IMR-90 (cell line): Measurements from ENCODE around the gene PRR36. TPM values are rescaled to one million over a fixed set of nuclear protein-coding genes. Genes with fewer than 3 reads are reported as not detected.

Experiments used
- ATAC-seq: fragments of 200-7000 bp; cut with Tn5 transposase; 2 replicates; pipeline ENCODE4 v1.9.1; 2020; ENCODE audit warnings: low read depth, mild to moderate bottlenecking, moderate library complexity
- BruUV-seq: library from RNA; stranded (reverse); fragments of 400-500 nt; replicated peaks from 2 replicates; lab custom pipeline; 2021; lab: Mats Ljungman, UMichigan
- CTCF ChIA-PET: fragments of 300-600 bp; formaldehyde crosslinking; extraction: SDS; loops from one replicate; lab custom pipeline; 2021; ENCODE audit warnings: antibody characterized with exemption; lab: Yijun Ruan, JAX
- POLR2A ChIA-PET: fragments of 300-600 bp; sonication (Branson Sonifier 250); formaldehyde crosslinking; loops from one replicate; lab custom pipeline; 2022; ENCODE audit warnings: antibody characterized with exemption; ENCODE audit not compliant: unreplicated experiment; lab: Charles Lee
- DNase-seq: peaks from one replicate; pipeline ENCODE4 v3.0.0; 2013
- H2AFZ ChIP-seq: replicated peaks from 2 replicates; pipeline ENCODE3; 2013; ENCODE audit warnings: low read length, mild to moderate bottlenecking; ENCODE audit not compliant: poor library complexity
- H2AK5ac ChIP-seq: 2 replicates; pipeline ENCODE4 v1.6.1; 2013; ENCODE audit warnings: low read depth, low read length, inconsistent platforms
- H2AK9ac ChIP-seq: replicated peaks from 2 replicates; pipeline ENCODE3; 2013; ENCODE audit warnings: mild to moderate bottlenecking, low read depth, low read length, moderate library complexity; ENCODE audit not compliant: poor library complexity
- H2BK120ac ChIP-seq: 2 replicates; pipeline ENCODE4 v1.6.1; 2013; ENCODE audit warnings: low read depth, low read length, inconsistent platforms
- H2BK15ac ChIP-seq: 3 replicates; pipeline ENCODE4 v1.6.1; 2013; ENCODE audit warnings: low read depth, low read length, inconsistent platforms
- H2BK20ac ChIP-seq: 2 replicates; pipeline ENCODE4 v1.6.1; 2013; ENCODE audit warnings: low read depth, mild to moderate bottlenecking, inconsistent platforms, low read length, moderate library complexity
- H2BK5ac ChIP-seq: 2 replicates; pipeline ENCODE4 v1.6.1; 2013; ENCODE audit warnings: mild to moderate bottlenecking, low read depth, low read length, inconsistent platforms; ENCODE audit not compliant: poor library complexity, severe bottlenecking
- H3K14ac ChIP-seq: replicated peaks from 2 replicates; pipeline ENCODE4 v1.6.1; 2013; ENCODE audit warnings: low read depth, low read length, inconsistent platforms
- H3K18ac ChIP-seq: 2 replicates; pipeline ENCODE4 v1.6.1; 2013; ENCODE audit warnings: low read depth, low read length, control low read depth
- H3K23ac ChIP-seq: 2 replicates; pipeline ENCODE4 v1.6.1; 2013; ENCODE audit warnings: low read depth, low read length, inconsistent platforms
- H3K27ac ChIP-seq: 2 replicates; pipeline ENCODE4 v1.5.1; 2013; ENCODE audit warnings: mild to moderate bottlenecking, control low read depth, low read length; ENCODE audit not compliant: insufficient read depth
- H3K27me3 ChIP-seq: 2 replicates; pipeline ENCODE4 v1.6.1; 2013; ENCODE audit warnings: low read length; ENCODE audit not compliant: control insufficient read depth, insufficient read depth
- H3K36me3 ChIP-seq: 2 replicates; pipeline ENCODE4 v1.6.1; 2013; ENCODE audit warnings: low read length, mixed read lengths; ENCODE audit not compliant: control insufficient read depth, insufficient read depth
- H3K4ac ChIP-seq: 2 replicates; pipeline ENCODE4 v1.6.1; 2013; ENCODE audit warnings: low read depth, low read length, inconsistent platforms
- H3K4me1 ChIP-seq: 2 replicates; pipeline ENCODE4 v1.6.1; 2013; ENCODE audit warnings: low read length, mixed read lengths; ENCODE audit not compliant: control insufficient read depth, insufficient read depth
- H3K4me2 ChIP-seq: 2 replicates; pipeline ENCODE4 v1.6.1; 2013; ENCODE audit warnings: low read depth, mild to moderate bottlenecking, control low read depth, low read length, moderate library complexity
- H3K4me3 ChIP-seq: 2 replicates; pipeline ENCODE4 v1.5.1; 2013; ENCODE audit warnings: low read depth, mild to moderate bottlenecking, control low read depth, low read length, moderate library complexity; ENCODE audit not compliant: insufficient read depth
- H3K56ac ChIP-seq: 2 replicates; pipeline ENCODE4 v1.6.1; 2013; ENCODE audit warnings: low read length, inconsistent platforms; ENCODE audit not compliant: insufficient read depth; ENCODE audit errors: extremely low read depth
- H3K79me1 ChIP-seq, 2 experiments: 2 replicates each; pipeline ENCODE4 v1.6.1; 2013; ENCODE audit warnings: low read length in 2 of 2, inconsistent platforms in 1 of 2, low read depth in 1 of 2
- H3K9ac ChIP-seq: 2 replicates; pipeline ENCODE4 v1.6.1; 2013; ENCODE audit warnings: low read depth, low read length, control low read depth
- H3K9me1 ChIP-seq: 2 replicates; pipeline ENCODE4 v1.6.1; 2013; ENCODE audit warnings: low read length, inconsistent platforms; ENCODE audit not compliant: insufficient read depth
- H3K9me3 ChIP-seq: 2 replicates; pipeline ENCODE4 v1.6.1; 2013; ENCODE audit warnings: low read length; ENCODE audit not compliant: control insufficient read depth, insufficient read depth
- H4K20me1 ChIP-seq: 2 replicates; pipeline ENCODE4 v1.6.1; 2013; ENCODE audit warnings: low read length, inconsistent platforms; ENCODE audit not compliant: insufficient read depth
- H4K5ac ChIP-seq: 2 replicates; pipeline ENCODE4 v1.6.1; 2013; ENCODE audit warnings: mild to moderate bottlenecking, low read depth, low read length, control low read depth
- H4K8ac ChIP-seq, 2 experiments: 2 replicates each; pipeline ENCODE4 v1.6.1; 2013; ENCODE audit warnings: low read depth in 2 of 2, low read length in 2 of 2, control low read depth in 1 of 2, inconsistent platforms in 1 of 2
- H4K91ac ChIP-seq: 2 replicates; pipeline ENCODE4 v1.6.1; 2013; ENCODE audit warnings: low read depth, low read length, inconsistent platforms; ENCODE audit not compliant: insufficient read depth
- BHLHE40 ChIP-seq: fragments of 150-350 bp; IDR thresholded peaks from 2 replicates; pipeline ENCODE4 v1.6.1; 2016; ENCODE audit warnings: mild to moderate bottlenecking, low read depth, low read length
- CEBPB ChIP-seq: IDR thresholded peaks from 2 replicates; pipeline ENCODE4 v1.6.1; 2012; ENCODE audit warnings: low read depth, low read length, improper control_type of control experiment
- CHD1 ChIP-seq: IDR thresholded peaks from 2 replicates; pipeline ENCODE4 v1.6.1; 2012; ENCODE audit warnings: low read depth, low read length, improper control_type of control experiment
- CTCF ChIP-seq: conservative IDR thresholded peaks from 2 replicates; pipeline ENCODE4 v1.5.1; 2012; ENCODE audit warnings: mild to moderate bottlenecking, low read depth, low read length, improper control_type of control experiment
- FOS ChIP-seq: fragments of 150-350 bp; IDR thresholded peaks from 2 replicates; pipeline ENCODE4 v1.6.1; 2016; ENCODE audit warnings: low read depth, low read length
- MXI1 ChIP-seq: IDR thresholded peaks from 2 replicates; pipeline ENCODE4 v1.6.1; 2012; ENCODE audit warnings: low read depth, mild to moderate bottlenecking, low read length, moderate library complexity, borderline replicate concordance
- NFE2L2 ChIP-seq: fragments of 150-350 bp; IDR thresholded peaks from 2 replicates; pipeline ENCODE4 v1.6.1; 2016; ENCODE audit warnings: low read depth, mild to moderate bottlenecking, low read length
- POLR2A ChIP-seq: IDR thresholded peaks from 2 replicates; pipeline ENCODE4 v1.6.1; 2012; ENCODE audit warnings: mild to moderate bottlenecking, low read depth, low read length
- RCOR1 ChIP-seq: IDR thresholded peaks from 2 replicates; pipeline ENCODE4 v1.6.1; 2012; ENCODE audit warnings: mild to moderate bottlenecking, low read length, improper control_type of control experiment; ENCODE audit not compliant: insufficient replicate concordance
- RFX5 ChIP-seq: IDR thresholded peaks from 2 replicates; pipeline ENCODE4 v1.8.0; 2012; ENCODE audit warnings: low read depth, mild to moderate bottlenecking, low read length, moderate library complexity
- SMC3 ChIP-seq: fragments of 150-350 bp; IDR thresholded peaks from 2 replicates; pipeline ENCODE4 v1.6.1; 2016; ENCODE audit warnings: low read depth, mild to moderate bottlenecking, antibody characterized with exemption, low read length, moderate library complexity
- WGBS, 2 experiments: methylation state at CpG; one replicate each; pipeline versions ENCODE4 v1.1.5 to v1.1.7; 2013; ENCODE audit warnings: missing lambda C conversion rate in 2 of 2; ENCODE audit not compliant: insufficient read length in 1 of 2; ENCODE audit errors: extremely low coverage in 2 of 2; 5-methylcytosine and 5-hydroxymethylcytosine counted together
- dilution Hi-C: fragments of 300-500 bp; cut with HindIII; formaldehyde crosslinking; loops from one replicate; pipeline ENCODE4 v1.14.3; 2018; ENCODE audit warnings: low sequenced_read_pairs; ENCODE audit not compliant: unreplicated experiment
- in situ Hi-C: fragments of 300-500 bp; cut with MboI; formaldehyde crosslinking; loops from 3 replicates; pipeline ENCODE4 v1.14.3; 2019; ENCODE audit warnings: low sequenced_read_pairs, inconsistent platforms, mixed read lengths
- intact Hi-C: fragments of 100-400 bp; cut with micrococcal nuclease; formaldehyde crosslinking; loops from 2 replicates; pipeline ENCODE4 v1.10.0; 2022
- polyA plus RNA-seq, 3 experiments: library from polyadenylated mRNA; depleted of rRNA; stranded (reverse); fragments of >200 nt; gene quantifications; 2 replicates each; pipeline ENCODE4 v1.2.3, GENCODE V29; 2012; ENCODE audit warnings: low replicate concordance in 1 of 3
- total RNA-seq: library from RNA; depleted of rRNA; stranded (reverse); fragments of >200 nt; gene quantifications from 2 replicates; pipeline ENCODE4 v1.2.3, GENCODE V29; 2012
- TF ChIP-seq, protein P1 (sequence below): fragments of 150-350 bp; IDR thresholded peaks from 2 replicates; pipeline ENCODE4 v1.6.1; 2016; ENCODE audit warnings: low read depth, mild to moderate bottlenecking, low read length, moderate library complexity, borderline replicate concordance

The PRR36 gene
- total and polyA plus RNA-seq, 2 of the 4 experiments (the other 2 are of a cell fraction) = 0.02 TPM; not detected in 1

DNA sequence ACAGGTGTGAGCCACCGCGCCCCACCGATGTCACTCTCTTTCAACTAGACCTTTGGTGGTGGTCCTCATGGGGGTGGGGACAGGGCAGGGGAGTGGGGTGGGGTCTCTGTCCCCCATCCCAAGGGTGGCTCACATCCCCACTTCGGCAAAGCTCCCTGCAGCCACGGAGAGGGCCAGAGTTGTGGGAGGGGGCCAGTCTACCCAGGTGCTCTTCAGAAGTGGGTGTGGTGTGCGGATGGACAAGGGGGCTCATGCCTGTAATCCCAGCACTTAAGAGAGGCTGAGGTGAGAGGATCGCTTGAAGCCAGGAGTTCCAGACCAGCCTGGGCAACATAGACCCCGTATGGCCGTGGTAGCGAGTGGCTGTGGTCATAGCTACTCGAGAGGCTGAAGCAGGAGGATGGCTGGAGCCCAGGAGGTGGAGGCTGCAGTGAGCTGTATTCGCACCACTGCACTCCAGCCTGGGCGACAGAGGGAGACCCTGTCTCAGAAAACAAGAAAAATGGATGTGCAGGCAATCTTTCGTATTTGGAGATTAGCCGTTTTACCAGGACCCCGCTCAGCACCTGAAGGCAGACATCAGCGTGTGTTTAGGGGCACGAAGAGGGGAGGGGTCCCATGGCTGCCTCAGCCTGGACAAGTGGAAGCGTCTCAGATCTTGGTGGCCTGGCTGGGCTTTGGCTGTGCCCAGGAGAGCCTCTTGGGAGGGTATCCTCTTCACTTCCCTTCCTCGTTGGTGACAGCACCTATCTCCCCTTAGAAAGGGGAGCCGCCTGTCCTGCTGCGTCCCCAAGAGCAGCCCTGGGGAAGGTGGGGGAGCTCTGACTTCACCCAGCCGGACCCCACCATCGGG is 41.3 kb upstream of the PRR36 start:
- ChIA-PET POLR2A (no interaction called here), CTCF (interaction anchor here (2.4 kb wide), 1 partner anchor 14 kb away, joined by 10 read pairs; no protein-coding TSS in a partner anchor)
- Histone ChIP-seq H3K4me2 (peak overlapping the region; percentile 70), H2AFZ (peak overlapping the region; percentile 90), H3K56ac (no peak overlapping the region), H3K4me1 (peaks cover 14% of the 10 kb centered on the region), H3K79me1 (peaks cover 0 to 7% of the 10 kb centered on the region in 2 experiments; a peak in 2 of 4 replicates), H3K9me1 (peaks cover 6% of the 10 kb centered on the region), H3K23ac (0 out of 2 replicates have a peak overlapping the region, but pooled peaks have one; percentile 15), H3K4ac (0 out of 2 replicates have a peak overlapping the region, but pooled peaks have one; percentile 29), H2AK5ac (peak overlapping the region; percentile 9; the same call in 1 of the 2 replicates), H3K36me3 (peaks cover 19% of the 10 kb centered on the region), H4K5ac (no peak overlapping the region), H4K20me1 (no peaks in the 10 kb centered on the region; the same call in 1 of the 2 replicates), H3K27me3 (peaks cover 11% of the 10 kb centered on the region), H3K9ac (no peak overlapping the region; the same call in 1 of the 2 replicates), H3K14ac (no peak overlapping the region), H3K27ac (no peak overlapping the region), H2BK5ac (no peak overlapping the region), H2BK120ac (no peak overlapping the region), H2BK15ac (no peak overlapping the region), H3K9me3 (no peaks in the 10 kb centered on the region), H2BK20ac (no peak overlapping the region), H2AK9ac (peak overlapping the region; percentile 89), H3K18ac (no peak overlapping the region; the same call in 1 of the 2 replicates), H3K4me3 (peak overlapping the region; percentile 44; the same call in 1 of the 2 replicates), H4K8ac (peak overlapping the region in 1 of 2 experiments; percentile 3; a peak in 1 of 4 replicates), H4K91ac (no peak overlapping the region)
- dilution Hi-C loops (no loop called here), in situ Hi-C loops (no loop called here), intact Hi-C loops (no loop called here)
- no TSS peak for BruUV-seq
- no peak for DNase-seq
- no peak for ATAC-seq
- TF ChIP-seq CEBPB (no peak), POLR2A (no peak), BHLHE40 (no peak), CTCF (no peak), SMC3 (no peak), FOS (no peak), RFX5 (no peak), NFE2L2 (no peak), MXI1 (no peak), RCOR1 (no peak), CHD1 (no peak)
- TF ChIP-seq, protein P1, sequence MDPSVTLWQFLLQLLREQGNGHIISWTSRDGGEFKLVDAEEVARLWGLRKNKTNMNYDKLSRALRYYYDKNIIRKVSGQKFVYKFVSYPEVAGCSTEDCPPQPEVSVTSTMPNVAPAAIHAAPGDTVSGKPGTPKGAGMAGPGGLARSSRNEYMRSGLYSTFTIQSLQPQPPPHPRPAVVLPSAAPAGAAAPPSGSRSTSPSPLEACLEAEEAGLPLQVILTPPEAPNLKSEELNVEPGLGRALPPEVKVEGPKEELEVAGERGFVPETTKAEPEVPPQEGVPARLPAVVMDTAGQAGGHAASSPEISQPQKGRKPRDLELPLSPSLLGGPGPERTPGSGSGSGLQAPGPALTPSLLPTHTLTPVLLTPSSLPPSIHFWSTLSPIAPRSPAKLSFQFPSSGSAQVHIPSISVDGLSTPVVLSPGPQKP = no peak
- WGBS, 2 experiments = 67% methylated on average over 8 of the region's 24 CpGs; no CpG with 5 or more reads in 1 of the 2 experiments
